Activated effector memory CD4-positive, alpha-beta T cell treated with Interleukin-2 at 50 U/mL for 16 hours (primary cell): ENCODE measurements around the gene AP2B1.

Source experiments
- DNase-seq: peaks from one replicate; pipeline ENCODE4 v3.0.0-alpha.2; 2020

AP2B1 gene

DNA sequence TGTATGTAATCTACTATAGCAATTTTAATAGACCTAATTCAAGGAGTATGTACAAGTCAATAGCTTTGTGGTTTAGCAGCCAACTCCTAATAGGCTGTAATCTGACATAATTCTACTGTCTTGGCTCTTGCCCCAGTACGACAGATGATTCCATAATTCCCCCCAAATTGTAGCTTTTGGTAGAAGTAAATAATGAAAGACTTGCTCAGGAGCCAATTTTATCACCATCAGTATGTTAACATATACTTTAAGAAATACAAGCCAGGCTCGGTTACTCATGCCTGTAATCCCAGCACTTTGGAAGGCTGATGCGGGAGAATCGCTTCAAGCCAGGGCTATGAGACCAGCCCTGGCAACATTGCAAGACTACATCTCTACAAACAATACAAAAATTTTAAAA, 53.9 kb downstream of the AP2B1 start:
- no peak for DNase-seq

DNA sequence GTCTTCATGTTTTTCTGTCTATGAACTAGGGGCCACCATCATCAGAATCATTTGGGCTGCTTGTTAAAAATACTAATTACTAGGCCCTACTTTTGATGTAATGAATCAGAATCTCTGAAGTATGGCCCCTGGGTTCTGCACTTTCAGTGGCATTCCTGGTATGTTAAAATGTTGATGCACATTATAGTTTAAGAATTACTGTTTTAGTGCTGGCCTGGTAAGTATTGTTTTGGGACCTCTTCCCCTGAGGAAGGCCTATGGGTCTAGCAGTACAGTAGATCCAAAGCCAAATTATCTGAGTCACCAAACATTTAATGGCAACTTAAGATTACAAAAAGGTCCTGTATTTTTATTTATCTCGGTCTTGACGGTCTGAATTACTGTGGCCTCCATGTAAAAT, 58.8 kb downstream of the AP2B1 start:
- DNase-seq, result no peak

DNA sequence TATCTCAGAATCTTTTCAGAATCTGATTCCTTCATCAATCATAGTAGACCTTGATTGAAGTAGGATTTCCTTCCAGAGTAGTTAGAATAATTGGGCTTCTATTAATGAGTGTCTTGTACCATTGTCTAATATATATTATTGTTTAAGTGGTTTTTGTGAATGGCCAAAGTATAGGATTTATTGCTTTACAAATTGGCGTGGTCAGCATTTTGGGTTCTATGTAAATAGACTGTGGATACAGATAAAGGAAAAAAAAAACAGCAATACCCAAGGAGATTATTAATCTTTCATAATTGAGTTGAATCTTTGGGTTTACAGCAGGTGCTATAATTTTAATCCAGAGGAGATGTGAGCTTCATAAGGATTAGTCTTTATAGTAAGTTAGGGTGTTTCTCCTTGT, 64.3 kb downstream of the AP2B1 start:
- no peak for DNase-seq

DNA sequence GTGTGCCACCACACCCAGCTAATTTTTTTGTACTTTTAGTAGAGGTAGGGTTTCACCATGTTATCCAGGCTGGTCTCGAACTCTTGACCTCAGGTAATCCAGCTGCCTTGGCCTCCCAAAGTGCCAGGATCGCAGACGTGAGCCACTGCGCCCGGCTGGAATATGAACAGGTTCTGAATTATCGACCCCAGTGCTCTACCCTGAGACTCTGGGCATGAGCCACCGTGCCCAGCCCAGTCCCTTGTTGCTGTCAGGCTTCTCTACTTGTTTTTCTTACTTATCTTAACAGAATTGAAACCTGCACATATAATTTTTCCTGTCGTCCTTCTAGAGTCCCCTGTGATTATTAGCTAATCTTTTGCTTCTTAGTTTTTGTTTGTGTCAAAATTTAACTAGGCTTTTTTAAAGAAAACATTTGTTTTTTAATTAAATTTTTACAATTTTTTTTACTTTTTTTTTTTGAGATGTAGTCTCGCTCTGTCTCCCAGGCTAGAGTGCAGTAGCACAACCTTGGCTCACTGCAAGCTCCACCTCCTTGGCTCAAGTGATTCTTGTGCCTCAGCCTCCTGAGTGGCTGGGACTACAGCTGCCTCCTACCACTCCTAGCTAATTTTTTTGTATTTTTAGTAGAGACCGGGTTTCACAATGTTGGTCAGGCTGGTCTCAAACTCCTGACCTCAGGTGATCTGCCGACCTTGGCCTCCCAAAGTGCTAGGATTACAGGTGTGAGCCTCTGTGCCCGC, 66.7 kb downstream of the AP2B1 start:
- DNase-seq, result no peak

DNA sequence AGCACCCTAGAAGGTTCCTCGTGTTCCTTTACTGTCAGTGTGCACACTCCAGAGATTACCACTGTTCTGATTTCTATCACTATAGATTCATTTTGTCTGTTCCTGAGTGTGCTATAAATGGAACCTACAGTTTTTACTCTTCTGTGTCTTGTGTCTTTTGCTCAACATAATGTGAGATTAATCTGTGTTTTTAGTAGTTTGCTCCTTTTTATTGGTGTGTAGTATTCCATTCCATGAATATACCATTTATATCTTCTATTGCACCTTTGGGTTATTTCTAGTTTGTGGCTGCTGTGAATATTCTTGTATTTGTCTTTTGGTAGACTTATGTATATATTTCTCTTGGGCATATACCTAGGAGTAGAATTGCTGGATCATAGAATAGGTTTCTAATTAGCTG, 68.2 kb downstream of the AP2B1 start:
- no peak for DNase-seq

DNA sequence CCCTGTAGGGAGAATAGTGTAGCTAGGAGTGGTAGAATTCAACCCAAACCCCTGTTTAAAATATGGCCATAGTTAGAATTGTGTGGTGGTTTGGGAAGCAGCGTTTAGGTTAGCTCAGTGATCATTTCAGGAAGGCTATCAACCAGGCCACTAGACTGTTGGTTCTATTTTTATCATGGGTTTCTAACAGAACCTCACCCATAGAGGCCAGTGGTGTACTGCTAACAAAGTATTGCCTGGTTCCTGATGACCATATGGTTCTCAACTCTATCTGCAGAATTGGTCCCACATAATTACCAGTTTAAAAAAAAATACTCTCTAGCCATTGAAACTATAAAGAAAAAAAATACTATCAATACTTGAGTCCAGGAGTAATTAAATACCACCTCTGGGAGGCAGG, 73.8 kb downstream of the AP2B1 start:
- no peak for DNase-seq

DNA sequence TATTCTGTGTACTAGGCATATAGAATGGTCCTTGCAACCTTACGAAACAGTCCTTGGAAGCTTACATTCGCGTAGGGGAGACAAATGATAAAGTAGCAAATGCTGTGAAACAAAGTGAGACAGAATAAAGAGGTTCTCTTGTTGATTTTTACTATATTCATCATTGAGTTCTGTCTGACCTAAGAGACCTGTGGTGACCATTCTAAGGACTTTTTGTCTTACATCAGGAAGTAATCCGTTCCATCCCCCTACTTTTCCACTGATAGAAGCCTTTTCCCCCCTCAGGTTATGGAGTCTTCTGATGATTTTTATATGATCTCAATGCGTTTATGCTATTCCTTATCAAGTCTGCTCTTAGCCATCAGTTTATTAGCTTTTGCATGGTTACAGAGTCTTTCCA, 77.6 kb downstream of the AP2B1 start:
- no peak for DNase-seq

DNA sequence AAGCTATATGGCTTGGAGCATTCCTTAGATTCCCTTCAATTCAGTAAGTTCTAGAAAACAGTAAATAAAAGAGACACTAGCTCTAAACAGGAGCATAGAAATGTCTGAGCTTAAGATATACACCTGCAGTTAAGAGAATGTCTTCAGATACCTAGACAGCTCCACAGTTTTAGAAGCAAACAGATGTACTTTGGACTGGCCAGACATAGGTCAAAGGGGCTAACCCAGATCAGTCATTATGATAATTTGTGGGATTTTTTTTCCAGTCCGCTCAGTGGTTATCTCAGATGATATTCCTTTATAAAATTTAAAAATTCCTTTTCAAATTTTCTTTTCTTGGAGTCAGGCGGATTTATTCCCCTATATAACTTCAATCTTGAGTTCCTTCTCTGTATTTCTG, 78.5 kb downstream of the AP2B1 start:
- DNase-seq, result no peak

DNA sequence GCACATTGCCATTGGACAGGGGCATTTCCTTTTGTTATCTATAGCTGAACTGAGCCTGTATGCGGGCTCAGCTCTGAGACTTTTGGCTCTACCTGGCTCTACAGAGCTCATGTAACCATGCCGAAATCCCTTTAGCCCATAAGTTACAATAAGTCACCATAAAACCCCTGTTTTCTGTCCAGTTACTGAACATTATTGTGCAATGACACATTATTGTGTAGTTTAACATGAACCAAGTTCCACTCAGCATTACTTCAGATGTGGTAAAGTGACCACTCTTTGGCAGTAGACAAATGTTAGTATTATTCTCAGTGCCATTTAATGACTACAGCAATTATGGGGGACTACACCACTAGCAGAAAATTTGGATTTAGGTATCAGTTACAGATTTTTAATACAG, 78.9 kb downstream of the AP2B1 start:
- DNase-seq, result no peak

DNA sequence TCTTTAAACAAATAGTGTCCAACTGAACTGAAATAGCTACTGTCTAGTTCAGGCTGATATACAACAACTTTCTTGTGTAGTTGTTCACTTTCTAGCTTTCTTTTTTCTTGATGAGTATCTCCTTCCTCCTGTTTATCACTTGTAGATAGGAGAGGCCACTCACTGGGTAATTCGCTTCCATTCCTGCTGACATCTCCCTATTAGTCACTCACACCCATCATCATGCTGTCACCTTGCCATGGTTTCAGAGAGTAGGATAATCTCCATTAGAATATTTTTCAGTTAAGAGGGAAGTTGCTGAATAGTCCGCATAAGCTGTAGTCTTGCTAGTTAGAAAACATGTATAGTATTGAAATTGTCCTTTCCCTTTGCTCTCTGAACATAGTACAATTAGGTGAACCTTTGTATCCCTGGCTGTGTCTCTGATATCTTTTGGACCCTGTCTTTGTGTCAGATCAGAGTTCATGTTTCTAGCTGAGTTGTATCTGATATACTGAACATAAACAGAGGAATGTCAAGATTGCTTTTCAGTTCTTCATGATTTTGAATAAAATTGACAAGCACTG, 79.9 kb downstream of the AP2B1 start:
- DNase-seq, result no peak

DNA sequence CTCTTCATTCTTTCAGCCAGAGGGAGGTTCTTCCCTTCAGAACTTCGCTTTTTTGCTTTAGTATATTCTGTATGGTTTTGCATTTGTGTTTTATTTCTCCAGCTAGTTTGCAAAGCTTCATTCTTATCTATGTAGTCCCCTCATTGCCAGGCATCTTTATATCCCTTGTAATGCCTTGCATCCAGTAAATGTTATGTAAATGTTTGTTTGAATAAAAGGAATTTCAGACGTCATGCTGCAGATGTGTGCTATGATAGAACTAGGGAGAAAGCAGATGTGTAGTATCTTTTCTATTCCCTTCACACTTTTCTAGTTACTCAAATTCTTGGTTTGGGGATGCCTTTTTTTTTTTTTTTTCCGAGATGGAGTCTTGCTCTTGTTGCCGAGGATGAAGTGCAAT, 81.7 kb downstream of the AP2B1 start:
- no peak for DNase-seq

DNA sequence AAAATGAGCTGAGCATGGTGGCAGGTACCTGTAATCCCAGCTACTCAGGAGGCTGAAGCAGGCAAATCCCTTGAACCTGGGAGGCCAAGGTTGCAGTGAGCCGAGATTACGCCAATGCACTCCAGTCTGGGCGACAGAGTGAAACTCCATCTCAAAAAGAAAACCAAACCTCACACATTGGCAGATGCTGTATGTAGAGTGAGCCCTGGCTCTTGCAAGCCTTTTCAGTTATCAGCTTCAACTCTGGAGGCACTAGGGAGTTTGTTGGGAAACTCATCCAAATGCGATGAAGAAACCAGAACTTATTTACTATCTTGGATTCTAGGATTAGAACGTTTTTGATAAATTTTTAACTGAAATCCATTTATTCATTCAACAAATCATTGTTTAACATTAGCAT, 87.4 kb downstream of the AP2B1 start:
- no peak for DNase-seq

DNA sequence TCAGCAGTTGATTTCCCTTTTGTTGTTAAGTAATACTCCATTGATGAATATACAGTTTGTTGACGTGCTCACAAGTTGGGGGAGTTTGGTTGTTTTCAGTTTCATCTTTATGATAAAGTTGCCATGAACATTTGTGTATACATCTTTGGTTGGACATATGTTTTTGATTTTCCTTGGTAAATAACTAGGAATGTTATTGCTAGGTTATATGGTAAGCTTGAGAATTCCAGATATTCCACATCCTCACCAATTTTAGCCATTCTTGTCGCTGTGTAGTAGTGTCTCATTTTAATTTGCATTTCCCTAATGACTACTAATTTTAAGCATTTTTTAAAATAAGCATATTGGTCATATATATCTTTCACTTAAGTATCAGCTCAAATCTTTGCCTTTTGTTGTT, 89.3 kb downstream of the AP2B1 start:
- DNase-seq, result no peak

DNA sequence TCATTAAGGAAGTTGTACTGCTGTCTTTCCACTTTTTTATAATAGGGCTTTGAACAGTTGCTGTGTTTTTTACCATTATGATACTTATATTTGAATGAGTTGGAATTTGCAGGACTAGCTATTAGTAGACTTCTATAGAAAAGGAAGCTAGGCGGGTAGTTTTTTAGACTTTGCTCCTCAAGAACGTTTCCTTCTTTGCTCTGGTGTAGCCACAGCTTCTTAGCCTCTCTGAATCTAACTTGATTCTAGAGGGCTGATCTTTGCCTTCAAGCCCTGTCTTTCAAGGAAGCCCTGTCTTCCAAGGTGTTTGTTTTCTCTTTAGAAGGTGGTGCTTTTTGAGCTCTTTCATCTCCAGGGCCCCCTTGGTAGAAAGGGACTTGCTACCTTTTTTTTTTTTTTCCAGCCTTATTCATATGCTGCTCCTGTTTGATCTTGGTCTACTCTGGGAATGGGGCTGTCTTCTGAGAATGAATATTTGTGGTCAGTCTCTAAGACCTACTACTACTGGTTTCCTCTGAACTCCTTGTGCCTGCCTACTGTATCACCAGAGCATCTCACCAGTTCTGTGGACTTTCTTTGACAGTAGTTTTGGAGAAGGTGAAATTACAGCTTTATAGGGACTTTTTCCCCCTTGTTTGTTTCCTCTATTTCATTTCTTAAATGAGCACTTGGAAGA, 92.0 kb downstream of the AP2B1 start:
- DNase-seq, result no peak

DNA sequence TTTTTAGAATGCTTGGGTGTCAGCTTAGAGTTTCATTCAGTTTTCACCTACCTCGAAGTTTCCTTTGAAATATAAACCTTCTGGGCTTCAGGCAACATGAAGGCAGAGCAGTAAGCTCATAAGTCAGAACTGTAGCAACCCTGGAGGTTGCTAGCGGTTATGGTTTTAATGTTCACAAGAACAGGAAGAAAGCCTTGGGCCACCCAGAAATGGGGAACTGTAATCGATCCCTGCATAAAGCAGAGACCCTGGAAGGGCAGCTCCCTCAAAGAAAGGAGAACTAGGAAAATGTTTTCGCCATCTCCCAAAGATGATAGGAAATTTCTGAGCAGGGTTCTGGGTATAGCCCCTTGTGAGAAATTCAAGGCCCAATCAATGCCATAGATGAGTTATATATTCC, 96.5 kb downstream of the AP2B1 start:
- DNase-seq, result no peak

DNA sequence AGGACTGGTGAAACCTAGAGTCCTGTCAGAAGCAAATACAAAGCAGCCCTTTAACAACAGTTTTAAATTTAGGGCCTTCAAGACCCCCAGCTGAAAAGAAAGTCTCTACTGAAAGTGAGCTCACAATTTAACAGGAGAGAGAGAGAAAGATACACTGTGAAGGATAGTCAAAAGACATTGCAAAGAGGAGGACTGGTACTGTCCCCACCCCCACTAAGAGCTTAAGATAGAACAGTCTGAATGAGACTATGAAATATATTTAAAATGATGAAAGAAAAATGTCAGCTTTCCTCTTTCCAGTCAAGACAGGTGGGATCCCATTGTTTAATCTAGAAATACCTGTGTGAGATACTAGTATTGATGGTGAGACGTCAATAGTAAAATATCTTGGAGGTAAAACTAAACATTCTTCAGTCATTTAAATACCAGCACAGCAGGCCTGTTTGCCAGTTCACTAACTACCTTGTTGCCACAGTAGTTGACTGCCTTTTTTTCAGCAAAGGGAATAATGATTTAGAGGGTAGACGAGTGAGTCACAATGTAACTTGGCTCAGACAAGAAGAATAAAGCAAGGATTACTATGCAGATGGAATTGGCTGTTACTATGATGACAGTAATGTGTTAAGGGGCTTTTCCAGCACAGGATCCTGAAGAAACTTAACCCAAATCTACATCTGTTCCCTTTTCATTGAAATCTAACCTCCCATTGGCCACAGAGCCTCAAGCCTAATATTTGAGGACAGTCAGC, 97.1 kb downstream of the AP2B1 start:
- DNase-seq, result no peak

DNA sequence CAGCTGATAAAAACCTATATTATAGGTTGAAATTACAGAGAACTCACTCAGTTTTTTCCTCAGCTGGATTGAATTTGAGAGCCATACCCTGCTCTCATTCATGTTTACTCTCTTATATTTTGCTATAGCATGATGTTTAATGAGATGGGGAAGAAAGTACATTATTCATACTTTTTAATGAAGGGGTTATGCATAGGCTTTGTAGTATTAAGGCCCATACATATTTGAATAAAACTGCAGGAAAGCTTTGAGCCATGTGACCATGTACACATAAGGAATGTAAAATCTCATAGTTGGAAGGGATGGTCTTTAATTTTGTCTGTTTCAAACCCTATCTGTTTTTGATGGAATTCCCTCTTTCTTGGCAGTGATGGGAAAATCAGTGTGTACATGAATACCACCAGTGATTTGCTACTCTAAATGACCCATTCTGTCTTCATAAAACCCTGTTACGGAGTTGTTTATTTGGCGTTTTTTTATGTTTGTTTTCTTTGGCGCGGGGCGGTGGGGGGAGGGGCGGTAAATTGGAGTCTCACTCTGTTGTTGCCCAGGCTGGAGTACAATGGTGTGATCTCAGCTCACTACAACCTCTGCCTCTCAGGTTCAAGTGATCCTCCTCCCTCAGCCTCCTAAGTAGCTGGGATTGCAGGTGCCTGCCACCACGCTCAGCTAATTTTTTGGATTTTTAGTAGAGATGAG, 105.5 kb downstream of the AP2B1 start:
- no peak for DNase-seq

DNA sequence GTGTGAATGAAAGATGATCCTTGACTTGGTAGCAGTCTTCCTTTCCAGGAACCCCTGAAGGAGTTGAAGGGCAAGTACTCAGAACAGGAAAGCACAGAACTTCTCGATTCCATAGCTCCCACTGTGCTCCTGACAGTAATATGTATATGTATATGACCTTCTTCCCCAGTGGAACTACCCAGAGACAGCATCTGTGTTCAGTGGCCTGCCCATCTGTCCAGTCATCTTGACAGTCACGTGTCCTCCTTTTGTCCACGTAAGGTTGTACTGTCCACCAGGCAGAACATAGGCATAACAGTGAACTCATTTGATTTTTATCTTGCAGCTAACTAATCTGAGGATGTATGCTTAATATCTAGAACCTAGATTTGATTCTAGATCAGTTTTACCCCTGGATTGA, 106.5 kb downstream of the AP2B1 start:
- DNase-seq, result no peak

DNA sequence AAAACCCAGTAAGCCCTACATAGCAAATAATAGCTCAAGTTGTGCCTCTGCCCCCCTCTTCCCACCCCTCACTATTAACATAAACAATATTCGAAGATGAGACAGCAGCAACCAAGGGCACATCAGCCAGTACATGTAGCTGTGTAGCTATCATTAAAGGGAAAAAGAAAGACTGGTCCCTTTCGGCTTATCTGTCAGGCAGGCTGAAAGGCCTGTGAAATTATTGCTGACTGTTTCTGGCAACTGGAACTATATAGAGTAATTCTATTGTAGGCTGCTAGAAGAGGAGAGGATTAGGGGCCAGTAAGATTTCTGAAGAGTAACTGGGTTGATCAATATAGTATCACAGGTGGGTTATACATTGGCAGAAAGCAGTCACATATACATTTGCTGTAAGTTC, 107.8 kb downstream of the AP2B1 start:
- no peak for DNase-seq

DNA sequence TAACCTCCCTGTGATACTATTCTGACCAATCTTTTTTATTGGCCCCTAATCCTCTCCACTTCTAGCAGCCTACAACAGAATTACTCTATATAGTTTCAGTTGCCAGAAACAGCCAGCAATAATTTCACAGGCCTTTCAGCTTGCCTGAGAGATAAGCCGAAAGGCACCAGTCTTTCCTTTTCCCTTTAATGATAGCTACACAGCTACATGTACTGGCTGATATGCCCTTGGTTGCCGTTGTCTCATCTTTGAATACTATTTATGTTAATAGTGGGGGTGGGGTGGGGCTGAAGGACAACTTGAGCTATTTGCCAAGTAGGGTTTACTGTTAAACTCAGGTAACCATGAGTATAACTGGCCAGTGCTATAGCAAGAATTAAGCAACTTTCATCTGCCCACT, 108.5 kb downstream of the AP2B1 start:
- no peak for DNase-seq

DNA sequence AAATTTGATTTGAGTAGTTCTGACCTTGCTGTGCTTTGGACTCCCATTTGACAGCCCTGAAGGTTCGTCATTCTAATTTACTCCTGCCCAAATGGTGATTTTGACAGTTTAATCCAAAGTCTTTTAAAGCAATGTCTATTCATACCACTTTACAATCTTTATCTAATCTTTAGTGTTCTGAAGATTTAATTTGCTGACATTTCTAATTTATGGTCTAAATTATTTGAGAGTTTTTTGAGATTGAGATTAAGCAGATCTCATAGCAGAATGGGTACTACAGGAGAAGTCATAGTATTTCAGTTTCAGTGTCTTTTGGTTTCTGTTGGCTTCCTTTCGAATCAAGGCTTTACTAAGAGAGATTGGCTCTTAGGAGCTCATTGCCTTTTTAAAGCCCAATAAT, 111.7 kb downstream of the AP2B1 start:
- no peak for DNase-seq

DNA sequence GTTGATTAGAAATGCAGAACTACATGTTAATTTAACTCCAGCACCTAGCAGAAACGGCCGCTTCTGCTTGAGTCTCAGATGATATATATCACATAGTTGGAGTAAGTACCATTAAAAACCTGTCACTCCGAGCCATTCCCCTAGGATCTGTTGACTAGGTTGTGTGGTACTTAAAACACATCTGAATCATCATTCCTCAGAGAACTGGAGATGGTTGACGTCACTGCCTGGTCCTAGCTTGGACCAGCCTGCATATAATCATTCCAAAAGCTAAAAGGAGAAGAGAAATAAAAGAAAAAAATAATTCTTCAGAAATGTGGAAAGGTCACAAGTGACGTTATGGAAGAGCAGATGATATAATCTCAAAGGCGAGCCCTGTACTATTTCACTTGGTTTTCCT, 113.0 kb downstream of the AP2B1 start:
- DNase-seq, result no peak

DNA sequence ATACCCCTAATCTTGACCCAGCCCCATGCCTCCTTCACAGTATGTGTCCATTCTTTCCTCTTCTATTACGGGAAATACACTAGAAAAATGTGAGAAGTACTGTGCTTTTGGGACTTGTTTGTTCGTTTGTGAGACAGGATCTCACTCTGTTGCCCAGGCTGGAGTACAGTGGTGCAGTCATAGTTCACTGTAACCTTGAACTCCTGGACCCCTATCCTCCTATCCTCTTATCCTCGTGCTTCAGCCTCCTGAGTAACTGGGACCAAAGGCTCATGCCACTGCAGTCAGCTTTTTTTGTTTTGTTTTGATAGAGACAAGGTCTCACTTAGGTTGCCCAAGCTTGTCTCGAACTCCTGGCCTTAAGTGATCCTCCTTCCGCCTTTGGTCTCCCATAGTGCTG, 114.4 kb downstream of the AP2B1 start:
- DNase-seq, result no peak
